Progenitor cell of endocrine pancreas (in vitro differentiated cells): ENCODE results near the gene CDH13. TPM values are rescaled to one million over a fixed set of nuclear protein-coding genes. Genes with fewer than 3 reads are reported as not detected.

ENCODE experiments used
- DNase-seq: peaks from one replicate; pipeline ENCODE4 v3.0.0; 2021; ENCODE audit warnings: low spot score; ENCODE audit not compliant: unreplicated experiment
- H3K27ac Mint-ChIP-seq: 2 replicates; pipeline ENCODE4 v1.8.0; 2021; ENCODE audit warnings: mild to moderate bottlenecking, moderate library complexity, mixed read lengths
- H3K27me3 Mint-ChIP-seq: 2 replicates; pipeline ENCODE4 v1.8.0; 2021; ENCODE audit warnings: mixed read lengths
- H3K36me3 Mint-ChIP-seq: 2 replicates; pipeline ENCODE4 v1.8.0; 2022; ENCODE audit warnings: mixed read lengths; ENCODE audit not compliant: insufficient read depth
- H3K4me1 Mint-ChIP-seq: 2 replicates; pipeline ENCODE4 v1.8.0; 2021; ENCODE audit warnings: low read depth, mixed read lengths
- H3K4me3 Mint-ChIP-seq: 2 replicates; pipeline ENCODE4 v1.8.0; 2021; ENCODE audit warnings: low read depth, mild to moderate bottlenecking, moderate library complexity, mixed read lengths
- H3K9me3 Mint-ChIP-seq: 2 replicates; pipeline ENCODE4 v1.8.0; 2021; ENCODE audit warnings: low read depth, mixed read lengths
- CTCF ChIP-seq: fragments of 200-600 bp; sonication (generic); IDR thresholded peaks from one replicate; pipeline ENCODE4 v1.5.0; 2021; ENCODE audit warnings: antibody characterized with exemption, mild to moderate bottlenecking; ENCODE audit not compliant: unreplicated experiment
- total RNA-seq: library from RNA; stranded (reverse); gene quantifications from 2 replicates; pipeline ENCODE4 v1.2.1, GENCODE V29; 2021

The CDH13 gene
- total RNA-seq, 1 donor from 2014 or later = 0.38 TPM

GRCh38 chr16:83737729-83738354 lies 1111.1 kb downstream of the CDH13 start:
- Mint-ChIP-seq H3K4me1 (no peaks in the 10 kb centered on the region), H3K36me3 (no peaks in the 10 kb centered on the region)

GRCh38 chr16:83738923-83739503 lies 1112.2 kb downstream of the CDH13 start:
- Mint-ChIP-seq H3K4me1 (no peaks in the 10 kb centered on the region), H3K4me3 (no peak overlapping the region), H3K9me3 (peaks cover 11% of the 10 kb centered on the region), H3K27ac (no peak overlapping the region), H3K27me3 (no peaks in the 10 kb centered on the region), H3K36me3 (no peaks in the 10 kb centered on the region)
- no peak for TF ChIP-seq CTCF
- no peak for DNase-seq

More at GRCh38 chr16:83737729-83738354, 1111.1 kb downstream of the CDH13 start:
- Mint-ChIP-seq H3K9me3 (peaks cover 14% of the 10 kb centered on the region), H3K27me3 (no peaks in the 10 kb centered on the region), H3K4me3 (no peak overlapping the region), H3K27ac (no peak overlapping the region)
- no peak for TF ChIP-seq CTCF
- DNase-seq = no peak

- H3K4me1 Mint-ChIP-seq = no peaks in the 10 kb centered on the region
- no peak for DNase-seq
- H3K9me3 Mint-ChIP-seq = no peaks in the 10 kb centered on the region
- no peak overlapping the region for H3K4me3 Mint-ChIP-seq
- no peaks in the 10 kb centered on the region for H3K27me3 Mint-ChIP-seq
- no peak for TF ChIP-seq CTCF
- H3K36me3 Mint-ChIP-seq = no peaks in the 10 kb centered on the region
- no peak overlapping the region for H3K27ac Mint-ChIP-seq
Measured at GRCh38 chr16:83742124-83742899, 1115.5 kb downstream of the CDH13 start.

- Mint-ChIP-seq H3K9me3 (no peaks in the 10 kb centered on the region), H3K27me3 (no peaks in the 10 kb centered on the region), H3K36me3 (no peaks in the 10 kb centered on the region), H3K4me3 (no peak overlapping the region), H3K4me1 (peaks cover 6% of the 10 kb centered on the region), H3K27ac (no peak overlapping the region)
- no peak for TF ChIP-seq CTCF
- DNase-seq = no peak
Measured at GRCh38 chr16:83743241-83743640, 1116.5 kb downstream of the CDH13 start.

- Mint-ChIP-seq H3K4me1 (peaks cover 10% of the 10 kb centered on the region), H3K27ac (no peak overlapping the region), H3K4me3 (no peak overlapping the region), H3K27me3 (no peaks in the 10 kb centered on the region), H3K36me3 (no peaks in the 10 kb centered on the region), H3K9me3 (no peaks in the 10 kb centered on the region)
- no peak for TF ChIP-seq CTCF
- no peak for DNase-seq
Measured at GRCh38 chr16:83743720-83744119, 1117.0 kb downstream of the CDH13 start.
